H9 (cell line): ENCODE data around the gene COPZ2. TPM values are rescaled to one million over a fixed set of nuclear protein-coding genes. Genes with fewer than 3 reads are reported as not detected.

ENCODE experiments used
- DNase-seq: peaks from one replicate; pipeline ENCODE4 v3.0.0-alpha.2; 2017
- H2AFZ ChIP-seq: one replicate; pipeline ENCODE4 v1.6.1; 2013; ENCODE audit warnings: mild to moderate bottlenecking, low read length, control low read depth, moderate library complexity
- H2AK5ac ChIP-seq: 2 replicates; pipeline ENCODE4 v1.6.1; 2013; ENCODE audit warnings: low read length, control low read depth, mixed read lengths; ENCODE audit not compliant: insufficient read length
- H2BK120ac ChIP-seq: one replicate; pipeline ENCODE4 v1.6.1; 2013; ENCODE audit warnings: low read depth, mild to moderate bottlenecking, low read length, control low read depth, inconsistent platforms; ENCODE audit not compliant: poor library complexity, severe bottlenecking
- H2BK12ac ChIP-seq: 2 replicates; pipeline ENCODE4 v1.6.1; 2013; ENCODE audit warnings: low read length, control low read depth, mixed read lengths, low read depth; ENCODE audit not compliant: insufficient read length
- H2BK15ac ChIP-seq: 2 replicates; pipeline ENCODE4 v1.6.1; 2013; ENCODE audit warnings: low read depth, low read length, control low read depth
- H2BK20ac ChIP-seq: one replicate; pipeline ENCODE4 v1.6.1; 2013; ENCODE audit warnings: low read depth, mild to moderate bottlenecking, low read length, control low read depth, inconsistent platforms; ENCODE audit not compliant: poor library complexity, severe bottlenecking
- H2BK5ac ChIP-seq: 2 replicates; pipeline ENCODE4 v1.6.1; 2013; ENCODE audit warnings: low read length, control low read depth, mixed read lengths; ENCODE audit not compliant: insufficient read length
- H3K14ac ChIP-seq: 2 replicates; pipeline ENCODE4 v1.6.1; 2013; ENCODE audit warnings: low read length, control low read depth; ENCODE audit not compliant: insufficient read depth
- H3K18ac ChIP-seq: 2 replicates; pipeline ENCODE4 v1.6.1; 2013; ENCODE audit warnings: low read depth, mild to moderate bottlenecking, mixed read lengths, low read length, control low read depth; ENCODE audit not compliant: insufficient read length
- H3K23ac ChIP-seq: 2 replicates; pipeline ENCODE4 v1.6.1; 2013; ENCODE audit warnings: low read length, control low read depth, mixed read lengths, low read depth; ENCODE audit not compliant: insufficient read length
- H3K23me2 ChIP-seq: 2 replicates; pipeline ENCODE4 v1.6.1; 2013; ENCODE audit warnings: low read depth, mild to moderate bottlenecking, mixed read lengths, low read length, control low read depth; ENCODE audit not compliant: insufficient read length, poor library complexity, severe bottlenecking
- H3K27ac ChIP-seq: 2 replicates; pipeline ENCODE4 v1.5.1; 2013; ENCODE audit warnings: low read length, control low read depth, mixed read lengths, low read depth; ENCODE audit not compliant: insufficient read length
- H3K27me3 ChIP-seq: 2 replicates; pipeline ENCODE4 v1.6.1; 2013; ENCODE audit warnings: low read length, control low read depth, inconsistent platforms; ENCODE audit not compliant: insufficient read depth
- H3K4ac ChIP-seq: 2 replicates; pipeline ENCODE4 v1.6.1; 2013; ENCODE audit warnings: low read depth, mild to moderate bottlenecking, control low read depth, inconsistent platforms, low read length, moderate library complexity
- H3K4me1 ChIP-seq: 2 replicates; pipeline ENCODE4 v1.6.1; 2013; ENCODE audit warnings: low read length, control low read depth, inconsistent platforms; ENCODE audit not compliant: insufficient read depth
- H3K4me2 ChIP-seq: 2 replicates; pipeline ENCODE4 v1.6.1; 2013; ENCODE audit warnings: low read length, control low read depth, mixed read lengths; ENCODE audit not compliant: insufficient read length, insufficient read depth
- H3K56ac ChIP-seq: 2 replicates; pipeline ENCODE4 v1.6.1; 2013; ENCODE audit warnings: low read depth, mild to moderate bottlenecking, mixed read lengths, low read length, control low read depth; ENCODE audit not compliant: insufficient read length
- H3K79me1 ChIP-seq: 2 replicates; pipeline ENCODE4 v1.6.1; 2013; ENCODE audit warnings: low read depth, mild to moderate bottlenecking, moderate library complexity, low read length, control low read depth, inconsistent platforms; ENCODE audit not compliant: insufficient read depth, poor library complexity, severe bottlenecking
- H3K79me2 ChIP-seq: 2 replicates; pipeline ENCODE4 v1.6.1; 2013; ENCODE audit warnings: low read length, control low read depth, inconsistent platforms; ENCODE audit not compliant: insufficient read depth
- H3K9ac ChIP-seq: 2 replicates; pipeline ENCODE4 v1.6.1; 2013; ENCODE audit warnings: low read length, control low read depth, mixed read lengths; ENCODE audit not compliant: insufficient read length; ENCODE audit errors: extremely low read depth
- H3K9me3 ChIP-seq: one replicate; pipeline ENCODE4 v1.6.1; 2013; ENCODE audit warnings: low read depth, low read length, inconsistent platforms; ENCODE audit not compliant: control insufficient read depth
- H3T11ph ChIP-seq: one replicate; pipeline ENCODE4 v1.6.1; 2013; ENCODE audit warnings: mild to moderate bottlenecking, low read length, control low read depth, inconsistent platforms
- H4K20me1 ChIP-seq: one replicate; pipeline ENCODE4 v1.6.1; 2013; ENCODE audit not compliant: control insufficient read depth, insufficient read length, insufficient read depth
- H4K5ac ChIP-seq: 2 replicates; pipeline ENCODE4 v1.6.1; 2013; ENCODE audit warnings: low read depth, mild to moderate bottlenecking, mixed read lengths, low read length, control low read depth; ENCODE audit not compliant: insufficient read length
- H4K8ac ChIP-seq: replicated peaks from 2 replicates; pipeline ENCODE4 v1.6.1; 2013; ENCODE audit warnings: low read length, control low read depth, mixed read lengths, low read depth; ENCODE audit not compliant: insufficient read length
- H4K91ac ChIP-seq: 2 replicates; pipeline ENCODE4 v1.6.1; 2013; ENCODE audit warnings: low read depth, mild to moderate bottlenecking, moderate library complexity, mixed read lengths, low read length, control low read depth; ENCODE audit not compliant: insufficient read length
- H3K27ac Mint-ChIP-seq, 3 experiments: 2 replicates in 2 of 3; 3 replicates in 1 of 3; pipeline ENCODE4 v1.8.0; 2020 to 2021; ENCODE audit warnings: mixed read lengths in 3 of 3, mild to moderate bottlenecking in 1 of 3, moderate library complexity in 1 of 3
- H3K27me3 Mint-ChIP-seq: 2 replicates; pipeline ENCODE4 v1.8.0; 2021; ENCODE audit warnings: low read depth, mild to moderate bottlenecking, moderate library complexity, mixed read lengths
- H3K36me3 Mint-ChIP-seq, 3 experiments: 2 replicates in 2 of 3; 3 replicates in 1 of 3; pipeline ENCODE4 v1.8.0; 2020 to 2021; ENCODE audit warnings: low read depth in 3 of 3, mixed read lengths in 3 of 3; ENCODE audit not compliant: insufficient read depth in 1 of 3
- H3K4me1 Mint-ChIP-seq, 2 experiments: 2 replicates each; pipeline ENCODE4 v1.8.0; 2020; ENCODE audit warnings: mixed read lengths in 2 of 2
- H3K4me3 Mint-ChIP-seq, 2 experiments: 2 replicates in 1 of 2; 3 replicates in 1 of 2; pipeline ENCODE4 v1.8.0; 2020 to 2021; ENCODE audit warnings: mild to moderate bottlenecking in 2 of 2, mixed read lengths in 2 of 2, moderate library complexity in 1 of 2
- H3K9me3 Mint-ChIP-seq, 2 experiments: 2 replicates in 1 of 2; 3 replicates in 1 of 2; pipeline ENCODE4 v1.8.0; 2020; ENCODE audit warnings: mild to moderate bottlenecking in 2 of 2, mixed read lengths in 2 of 2, moderate library complexity in 1 of 2
- CTCF ChIP-seq: fragments of 200-600 bp; sonication (generic); conservative IDR thresholded peaks from 3 replicates; pipeline ENCODE4 v1.8.0; 2021; ENCODE audit warnings: antibody characterized with exemption, mild to moderate bottlenecking
- WGBS: extraction: QIAGEN DNeasy Blood & Tissue Kit; methylation state at CpG from one replicate; pipeline ENCODE4 v1.1.7; 2013; ENCODE audit warnings: missing lambda C conversion rate, low lambda C conversion rate, mixed read lengths; ENCODE audit not compliant: insufficient read length; ENCODE audit errors: extremely low coverage; 5-methylcytosine and 5-hydroxymethylcytosine counted together
- total RNA-seq: library from RNA; stranded (reverse); gene quantifications from 2 replicates; pipeline ENCODE4 v1.2.1, GENCODE V29; 2021

Gene COPZ2
- total RNA-seq, 1 experiment from 2014 or later: 0.68 TPM

GRCh38 chr17:48051706-48052486, 14.3 kb upstream of the COPZ2 start:
- Histone ChIP-seq H4K5ac (no peak overlapping the region), H3K14ac (no peak overlapping the region), H3K79me2 (peaks cover 21% of the 10 kb centered on the region; the same call in 1 of the 2 replicates), H3K9ac (no peak overlapping the region), H3K23me2 (peaks cover 16% of the 10 kb centered on the region), H3K4me1 (peaks cover 18% of the 10 kb centered on the region; the same call in 1 of the 2 replicates), H4K20me1 (no peaks in the 10 kb centered on the region), H3K23ac (no peak overlapping the region), H3K27me3 (no peaks in the 10 kb centered on the region), H2AFZ (no peak overlapping the region), H3K27ac (no peak overlapping the region), H3K4ac (no peak overlapping the region), H3K9me3 (no peaks in the 10 kb centered on the region), H3T11ph (no peak overlapping the region), H3K56ac (no peak overlapping the region), H2BK20ac (no peak overlapping the region), H2BK12ac (no peak overlapping the region), H4K8ac (no peak overlapping the region), H2BK120ac (no peak overlapping the region), H3K18ac (no peak overlapping the region), H3K4me2 (peak overlapping the region; percentile 45), H2AK5ac (no peak overlapping the region), H4K91ac (no peak overlapping the region), H3K79me1 (peaks cover 4% of the 10 kb centered on the region), H2BK15ac (no peak overlapping the region), H2BK5ac (no peak overlapping the region)
- Mint-ChIP-seq H3K9me3 (no peaks in the 10 kb centered on the region; a peak in 2 of 5 replicates), H3K4me3 (peak overlapping the region; percentile 37 to 94), H3K27me3 (no peaks in the 10 kb centered on the region; the same call in 1 of the 2 replicates), H3K4me1 (peaks cover 66 to 76% of the 10 kb centered on the region in 2 experiments), H3K36me3 (peaks cover 38 to 46% (median 38%) of the 10 kb centered on the region in 3 experiments), H3K27ac (peak overlapping the region; percentile 72 to 99 (median 96))
- DNase-seq: no peak
- no CpG with 5 or more reads among the region's 5 CpGs for WGBS
- TF ChIP-seq CTCF: no peak; the same call in 2 of the 3 replicates
